AG10803 (cell line): Measurements from ENCODE around the gene TRIM29.

Experiments
- DNase-seq: peaks from one replicate; pipeline ENCODE4 v3.0.0; 2010; ENCODE audit warnings: low read depth
- H3K4me3 ChIP-seq: 2 replicates; pipeline ENCODE4 v1.5.1; 2011; ENCODE audit warnings: mild to moderate bottlenecking, low read length, control low read depth
- TF ChIP-seq, protein P1 (sequence below): conservative IDR thresholded peaks from 2 replicates; pipeline ENCODE4 v1.5.1; 2011; ENCODE audit warnings: mild to moderate bottlenecking, low read length, control low read depth, inconsistent platforms

Gene TRIM29

DNA sequence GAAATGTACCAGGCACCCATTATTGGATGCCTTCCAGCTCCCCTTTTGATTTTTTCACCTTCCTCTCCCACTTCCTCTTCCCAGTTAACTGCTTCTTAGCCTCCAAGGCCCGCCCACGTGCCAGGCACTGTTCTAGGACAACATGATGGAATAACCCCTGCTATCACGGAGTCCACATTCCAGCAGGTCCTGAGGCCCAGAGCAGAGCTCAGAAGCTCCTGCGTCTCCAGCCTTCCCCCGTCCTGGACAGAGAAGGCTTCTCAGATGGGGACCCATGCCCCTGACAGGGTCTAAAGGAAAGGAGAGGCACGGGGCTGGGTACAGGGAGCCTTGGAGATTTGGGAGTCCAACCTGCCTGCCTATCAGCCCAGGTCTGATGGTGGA is 29.1 kb downstream of the TRIM29 start:
- no peak for DNase-seq
- H3K4me3 ChIP-seq, result no peak overlapping the region
- TF ChIP-seq, protein P1, sequence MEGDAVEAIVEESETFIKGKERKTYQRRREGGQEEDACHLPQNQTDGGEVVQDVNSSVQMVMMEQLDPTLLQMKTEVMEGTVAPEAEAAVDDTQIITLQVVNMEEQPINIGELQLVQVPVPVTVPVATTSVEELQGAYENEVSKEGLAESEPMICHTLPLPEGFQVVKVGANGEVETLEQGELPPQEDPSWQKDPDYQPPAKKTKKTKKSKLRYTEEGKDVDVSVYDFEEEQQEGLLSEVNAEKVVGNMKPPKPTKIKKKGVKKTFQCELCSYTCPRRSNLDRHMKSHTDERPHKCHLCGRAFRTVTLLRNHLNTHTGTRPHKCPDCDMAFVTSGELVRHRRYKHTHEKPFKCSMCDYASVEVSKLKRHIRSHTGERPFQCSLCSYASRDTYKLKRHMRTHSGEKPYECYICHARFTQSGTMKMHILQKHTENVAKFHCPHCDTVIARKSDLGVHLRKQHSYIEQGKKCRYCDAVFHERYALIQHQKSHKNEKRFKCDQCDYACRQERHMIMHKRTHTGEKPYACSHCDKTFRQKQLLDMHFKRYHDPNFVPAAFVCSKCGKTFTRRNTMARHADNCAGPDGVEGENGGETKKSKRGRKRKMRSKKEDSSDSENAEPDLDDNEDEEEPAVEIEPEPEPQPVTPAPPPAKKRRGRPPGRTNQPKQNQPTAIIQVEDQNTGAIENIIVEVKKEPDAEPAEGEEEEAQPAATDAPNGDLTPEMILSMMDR, result no peak

DNA sequence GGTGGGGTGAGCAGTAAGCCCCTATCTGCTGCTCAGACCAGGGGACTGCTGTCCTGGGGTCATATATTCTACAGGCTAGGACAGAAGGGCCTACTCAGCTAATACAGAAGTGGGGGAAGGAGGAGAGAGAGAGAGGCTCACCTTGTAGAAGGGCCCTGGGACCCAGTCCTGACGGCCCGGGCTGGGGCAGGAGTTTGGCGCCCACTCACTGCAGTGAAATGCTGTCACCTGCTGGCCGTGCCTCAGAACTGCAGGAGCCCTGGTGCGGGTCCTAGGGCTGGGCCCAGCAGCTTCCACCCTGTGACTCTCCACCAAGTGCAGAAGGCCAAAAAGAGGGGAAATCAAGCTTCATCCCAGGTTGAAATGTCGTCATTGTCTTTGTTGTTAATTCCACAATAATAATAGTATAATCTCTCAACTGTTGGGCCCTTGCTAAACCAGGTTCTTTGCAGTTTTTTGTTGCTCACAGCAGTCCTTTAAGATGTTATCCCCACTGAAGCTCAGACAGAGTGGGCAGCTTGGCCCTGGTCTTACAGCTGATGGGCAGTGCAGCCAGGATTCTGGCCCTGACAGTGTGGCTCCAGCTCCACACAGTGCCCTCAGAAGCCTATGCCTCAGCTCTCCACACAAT is 29.6 kb downstream of the TRIM29 start:
- H3K4me3 ChIP-seq, result no peak overlapping the region
- DNase-seq, result peak; percentile 42
- TF ChIP-seq, protein P1, result peak; percentile 98

DNA sequence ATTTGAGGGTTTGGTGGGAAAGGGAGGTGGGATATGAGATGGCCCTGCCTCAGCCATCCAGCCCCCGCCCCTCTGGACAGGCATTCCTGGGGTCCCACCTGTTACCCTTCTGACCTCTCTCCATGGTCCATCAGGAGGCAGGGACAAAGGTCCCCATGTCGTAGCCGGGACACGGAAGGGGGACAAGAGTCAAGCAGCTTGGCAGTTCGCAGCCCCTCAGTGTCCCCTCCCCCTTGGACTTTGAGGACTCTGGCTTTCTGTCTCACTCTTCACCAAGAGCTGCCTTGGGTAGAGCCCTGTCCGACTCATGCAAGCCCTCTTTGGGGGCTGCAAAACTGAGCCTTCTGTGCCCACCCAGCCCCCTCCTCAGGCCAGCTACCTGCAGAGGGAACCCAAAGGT is 30.2 kb downstream of the TRIM29 start:
- TF ChIP-seq, protein P1, result no peak
- no peak for DNase-seq
- no peak overlapping the region for H3K4me3 ChIP-seq

DNA sequence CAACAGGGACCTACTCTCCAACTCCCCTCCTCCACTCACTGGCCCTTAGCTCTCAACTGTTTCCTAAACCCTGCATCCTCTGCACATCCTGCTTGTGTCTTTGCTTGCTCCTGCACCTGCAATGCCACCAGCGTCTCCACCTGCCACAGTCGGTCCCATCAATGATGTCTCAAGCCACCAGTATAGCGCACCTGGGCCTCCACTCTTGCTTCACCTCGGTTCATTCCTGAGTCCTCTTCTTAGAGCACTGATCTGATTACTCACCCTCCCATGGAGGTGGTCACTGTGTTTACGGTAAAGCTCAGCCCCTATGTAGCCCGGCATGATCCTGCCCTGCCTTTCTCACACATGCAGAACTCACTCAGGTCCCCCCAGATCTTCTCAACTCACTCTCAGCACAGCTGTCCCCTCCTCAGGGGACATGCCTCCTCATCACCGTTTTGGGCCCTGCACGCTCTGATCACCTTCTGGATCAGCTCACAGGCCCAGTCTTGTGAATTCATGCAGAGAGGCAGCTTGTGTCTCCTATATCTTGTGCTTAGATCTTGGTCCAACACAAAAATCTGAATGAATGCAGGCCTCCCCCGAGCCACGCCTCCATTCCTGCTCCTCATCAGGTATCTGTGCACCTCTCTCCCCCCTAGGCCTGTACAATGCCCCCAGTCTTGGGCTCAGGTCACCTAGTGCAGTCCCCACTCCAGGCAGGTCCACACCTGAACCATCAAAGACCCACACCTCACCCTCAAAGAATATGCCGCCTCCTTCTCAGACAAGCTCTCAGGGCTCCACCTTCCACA is 31.4 kb downstream of the TRIM29 start:
- TF ChIP-seq, protein P1, result no peak
- no peak overlapping the region for H3K4me3 ChIP-seq
- DNase-seq, result no peak

DNA sequence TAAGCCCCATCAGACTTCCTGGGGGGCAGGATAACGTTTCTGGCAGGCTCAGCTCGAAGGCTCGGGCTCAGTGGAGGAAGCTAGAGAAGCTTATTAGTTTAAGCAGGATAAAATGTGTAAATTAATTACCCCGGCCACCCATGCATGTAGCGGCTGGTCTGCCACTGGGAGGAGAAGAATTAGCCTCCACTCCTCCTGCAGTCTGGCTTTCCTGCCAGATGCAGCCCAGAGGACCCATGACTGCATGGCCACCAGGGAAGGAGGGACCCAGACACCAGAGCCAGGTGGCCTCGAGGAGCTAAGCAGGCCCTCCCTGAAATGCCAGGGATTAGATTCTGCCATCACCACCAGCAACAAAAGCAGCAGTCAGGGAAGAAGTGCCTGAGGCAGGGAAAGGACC is 32.3 kb downstream of the TRIM29 start:
- TF ChIP-seq, protein P1, result no peak
- no peak for DNase-seq
- no peak overlapping the region for H3K4me3 ChIP-seq

DNA sequence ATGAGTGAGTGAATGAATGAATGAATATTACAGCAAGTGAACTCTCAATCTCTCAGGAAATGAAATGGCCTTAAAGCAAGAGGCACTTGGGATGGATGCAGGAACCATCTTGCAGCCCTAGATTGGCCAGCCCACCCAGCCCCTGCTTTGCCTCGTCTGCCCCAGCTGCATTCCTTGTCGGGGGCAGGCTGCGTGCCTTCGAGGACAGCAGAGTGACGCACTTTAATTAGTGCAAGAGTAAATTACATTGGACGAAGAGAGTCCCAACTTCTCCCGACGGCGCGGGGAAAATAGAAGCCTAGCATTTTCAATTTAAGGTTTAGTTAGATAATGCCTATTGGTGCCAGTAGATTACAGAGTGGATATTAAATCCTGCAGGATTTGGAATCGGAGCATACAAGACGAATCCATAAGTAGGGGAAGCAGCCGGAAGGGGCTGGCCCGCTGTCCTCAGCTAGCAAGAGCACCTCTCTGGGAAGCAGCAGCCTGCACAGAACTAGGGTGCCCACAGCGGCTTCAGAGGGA is 33.8 kb downstream of the TRIM29 start:
- no peak for DNase-seq
- TF ChIP-seq, protein P1, result no peak
- no peak overlapping the region for H3K4me3 ChIP-seq

DNA sequence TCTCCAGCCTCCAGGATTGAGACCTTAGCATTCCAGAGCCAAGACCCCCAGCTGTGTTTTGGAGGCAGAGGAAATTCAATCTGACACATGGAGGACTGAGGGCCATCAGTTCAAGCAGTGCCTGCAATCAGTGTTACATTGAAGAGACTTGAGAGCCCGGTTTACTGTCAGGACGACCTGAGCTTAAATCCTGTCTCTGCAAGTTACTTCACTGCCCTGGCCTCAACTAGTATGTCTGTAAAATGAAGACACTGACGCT is 35.1 kb downstream of the TRIM29 start:
- TF ChIP-seq, protein P1, result no peak
- no peak overlapping the region for H3K4me3 ChIP-seq
- DNase-seq, result no peak
